Neuronal stem cell (in vitro differentiated cells): ENCODE data around the gene MANF.

ENCODE experiments used
- DNase-seq: peaks from one replicate; pipeline ENCODE4 v3.0.0-alpha.2; 2013; ENCODE audit warnings: low spot score
- H2AFZ ChIP-seq: one replicate; pipeline ENCODE4 v1.6.1; 2013; ENCODE audit warnings: mild to moderate bottlenecking, low read length, inconsistent platforms
- H2AK5ac ChIP-seq: 2 replicates; pipeline ENCODE4 v1.6.1; 2013; ENCODE audit warnings: low read depth, mild to moderate bottlenecking, inconsistent platforms, low read length, moderate library complexity, mixed read lengths
- H2BK120ac ChIP-seq: 2 replicates; pipeline ENCODE4 v1.6.1; 2013; ENCODE audit warnings: low read depth, mild to moderate bottlenecking, inconsistent platforms, low read length, moderate library complexity, mixed read lengths
- H2BK12ac ChIP-seq: one replicate; pipeline ENCODE4 v1.6.1; 2013; ENCODE audit warnings: low read length, inconsistent platforms
- H2BK15ac ChIP-seq: 2 replicates; pipeline ENCODE4 v1.6.1; 2013; ENCODE audit warnings: mild to moderate bottlenecking, low read length, inconsistent platforms, mixed read lengths
- H2BK5ac ChIP-seq: one replicate; pipeline ENCODE4 v1.6.1; 2013; ENCODE audit warnings: inconsistent platforms, mild to moderate bottlenecking, low read length, moderate library complexity
- H3K14ac ChIP-seq: one replicate; pipeline ENCODE4 v1.6.1; 2013; ENCODE audit warnings: low read length, inconsistent platforms
- H3K18ac ChIP-seq: 2 replicates; pipeline ENCODE4 v1.6.1; 2013; ENCODE audit warnings: low read length, inconsistent platforms
- H3K23ac ChIP-seq: 2 replicates; pipeline ENCODE4 v1.6.1; 2013; ENCODE audit warnings: low read depth, mild to moderate bottlenecking, mixed read lengths, low read length, inconsistent platforms; ENCODE audit not compliant: poor library complexity
- H3K27ac ChIP-seq: replicated peaks from 3 replicates; pipeline ENCODE4 v1.5.1; 2013; ENCODE audit warnings: low read length, inconsistent platforms
- H3K27me3 ChIP-seq, 3 experiments: 2 replicates each; pipeline ENCODE4 v1.6.1; 2013; ENCODE audit warnings: low read length in 3 of 3, mild to moderate bottlenecking in 2 of 3, inconsistent platforms in 1 of 3, low read depth in 1 of 3, mixed read lengths in 1 of 3, moderate library complexity in 1 of 3; ENCODE audit not compliant: control insufficient read depth in 3 of 3, insufficient read depth in 3 of 3
- H3K36me3 ChIP-seq, 2 donors: replicated peaks in 1 of 2; 2 replicates each; pipeline ENCODE4 v1.6.1; 2013; ENCODE audit warnings: low read length in 2 of 2; ENCODE audit not compliant: control insufficient read depth in 2 of 2, insufficient read depth in 2 of 2
- H3K4ac ChIP-seq: 2 replicates; pipeline ENCODE4 v1.6.1; 2013; ENCODE audit warnings: inconsistent platforms, mild to moderate bottlenecking, low read length, moderate library complexity
- H3K4me1 ChIP-seq, 2 donors: 1 replicate in 1 of 2; 2 replicates in 1 of 2; pipeline ENCODE4 v1.6.1; 2013; ENCODE audit warnings: low read length in 2 of 2, low read depth in 1 of 2; ENCODE audit not compliant: control insufficient read depth in 2 of 2, insufficient read depth in 1 of 2
- H3K4me2 ChIP-seq: one replicate; pipeline ENCODE4 v1.6.1; 2013; ENCODE audit warnings: mild to moderate bottlenecking, low read length, inconsistent platforms; ENCODE audit not compliant: insufficient read depth, poor library complexity, severe bottlenecking
- H3K4me3 ChIP-seq, 2 donors: 2 replicates each; pipeline ENCODE4 v1.5.1; 2013; ENCODE audit warnings: low read length in 2 of 2, mild to moderate bottlenecking in 2 of 2, inconsistent platforms in 1 of 2, moderate library complexity in 1 of 2
- H3K79me1 ChIP-seq: one replicate; pipeline ENCODE4 v1.6.1; 2013; ENCODE audit warnings: low read depth, mild to moderate bottlenecking, inconsistent platforms, low read length, moderate library complexity
- H3K9ac ChIP-seq: one replicate; pipeline ENCODE4 v1.6.1; 2013; ENCODE audit warnings: mild to moderate bottlenecking, low read depth, low read length, inconsistent platforms; ENCODE audit not compliant: poor library complexity
- H3K9me3 ChIP-seq, 2 donors: replicated peaks in 1 of 2; 2 replicates each; pipeline versions ENCODE3 to v1.6.1; 2013; ENCODE audit warnings: low read length in 2 of 2, mild to moderate bottlenecking in 2 of 2, inconsistent platforms in 1 of 2, low read depth in 1 of 2, mixed read lengths in 1 of 2, moderate library complexity in 1 of 2; ENCODE audit not compliant: control insufficient read depth in 2 of 2, insufficient read depth in 1 of 2
- H4K8ac ChIP-seq: one replicate; pipeline ENCODE4 v1.6.1; 2013; ENCODE audit warnings: low read depth, mild to moderate bottlenecking, inconsistent platforms, low read length, moderate library complexity
- H4K91ac ChIP-seq: one replicate; pipeline ENCODE4 v1.6.1; 2013; ENCODE audit warnings: low read length, low read depth, mild to moderate bottlenecking, inconsistent platforms; ENCODE audit not compliant: poor library complexity
- WGBS, 2 donors: extraction: QIAGEN DNeasy Blood & Tissue Kit; methylation state at CpG; one replicate each; pipeline ENCODE4 v1.1.7; 2013; ENCODE audit warnings: missing lambda C conversion rate in 2 of 2, mixed read lengths in 1 of 2; ENCODE audit not compliant: insufficient read length in 2 of 2, insufficient replicate concordance in 1 of 2; ENCODE audit errors: extremely low coverage in 2 of 2; 5-methylcytosine and 5-hydroxymethylcytosine counted together

Gene MANF

DNA sequence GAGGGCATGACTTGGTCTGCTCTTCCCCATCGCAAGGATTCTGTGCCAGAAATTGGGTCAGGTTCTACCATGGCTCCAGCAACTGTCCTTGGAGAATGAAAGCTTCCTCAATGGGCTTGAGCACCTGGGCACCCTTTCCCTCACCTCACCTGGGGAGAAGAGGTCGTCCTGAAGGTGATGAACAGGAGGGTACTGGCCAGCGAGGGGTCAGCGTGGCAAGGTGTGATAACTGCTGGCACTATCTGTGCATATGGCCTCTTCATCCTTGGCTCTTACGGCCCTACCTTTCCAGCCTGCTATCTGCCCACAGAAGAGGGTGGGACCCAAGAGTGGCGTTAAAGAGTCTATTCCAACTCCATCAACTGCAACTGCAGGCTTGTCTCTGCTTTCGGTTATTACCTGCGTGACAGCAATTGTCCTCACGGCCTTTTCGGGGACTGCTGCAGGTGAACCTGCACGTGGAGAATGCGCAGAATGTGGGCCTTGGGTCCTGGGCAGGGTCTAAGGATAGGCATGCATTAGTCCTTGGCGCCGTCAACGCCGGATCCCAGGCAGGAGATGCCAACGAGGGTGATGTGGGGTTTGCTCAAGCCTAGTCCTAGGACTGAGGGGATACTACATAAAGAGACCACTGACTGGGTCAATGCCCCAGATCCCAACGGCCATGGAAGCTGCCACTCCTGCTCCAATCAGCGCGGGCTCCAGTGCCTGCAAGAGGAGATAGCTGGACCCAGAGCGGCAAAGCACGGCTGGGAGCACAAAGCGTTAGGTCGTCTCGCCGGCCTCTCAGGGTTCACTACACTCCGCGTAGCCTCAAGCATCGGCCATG lies 5.4 kb downstream of the MANF start:
- no peak overlapping the region for H3K9ac ChIP-seq
- H2BK15ac ChIP-seq, result no peak overlapping the region
- peak overlapping the region; percentile 92 for H3K23ac ChIP-seq
- WGBS, 2 donors, result no CpG with 5 or more reads among the region's 29 CpGs
- no peak for DNase-seq
- H4K91ac ChIP-seq, result no peak overlapping the region
- H2BK12ac ChIP-seq, result peak overlapping the region; percentile 4
- H3K4me2 ChIP-seq, result no peak overlapping the region
- H3K79me1 ChIP-seq, result peaks cover 19% of the 10 kb centered on the region
- H4K8ac ChIP-seq, result peak overlapping the region; percentile 45
- H2BK5ac ChIP-seq, result no peak overlapping the region
- peak overlapping the region; percentile 86 for H3K18ac ChIP-seq
- H2AK5ac ChIP-seq, result peak overlapping the region; percentile 72
- H2AFZ ChIP-seq, result peak overlapping the region; percentile 90
- H3K4ac ChIP-seq, result no peak overlapping the region
- peaks cover 15 to 30% of the 10 kb centered on the region in 2 donors for H3K4me1 ChIP-seq
- H3K14ac ChIP-seq, result no peak overlapping the region
- peak overlapping the region; percentile 56 for H3K27ac ChIP-seq
- peak overlapping the region; percentile 13 to 67 for H3K4me3 ChIP-seq
- H3K27me3 ChIP-seq, result no peaks in the 10 kb centered on the region
- H2BK120ac ChIP-seq, result no peak overlapping the region
- peaks cover 15 to 25% of the 10 kb centered on the region in 2 donors for H3K9me3 ChIP-seq
- peaks cover 62 to 85% of the 10 kb centered on the region in 2 donors for H3K36me3 ChIP-seq

- no CpG with 5 or more reads among the region's 83 CpGs for WGBS, 2 donors
- peak within 1 kb of the TSS; percentile 70 for H3K4me2 ChIP-seq
- peak within 1 kb of the TSS; percentile 59 for H4K91ac ChIP-seq
- H4K8ac ChIP-seq, result peak within 1 kb of the TSS; percentile 78
- H3K23ac ChIP-seq, result peak within 1 kb of the TSS; percentile 92
- peak within 1 kb of the TSS; percentile 4 for H2BK12ac ChIP-seq
- H2BK5ac ChIP-seq, result peak within 1 kb of the TSS; percentile 58
- peak within 1 kb of the TSS; percentile 91 for H3K14ac ChIP-seq
- H3K4me3 ChIP-seq, result peak within 1 kb of the TSS; percentile 67 to 93
- no peak within 1 kb of the TSS for H2BK120ac ChIP-seq
- peaks cover 15 to 25% of the 10 kb centered on the region in 2 donors for H3K9me3 ChIP-seq
- H3K27me3 ChIP-seq, result no peaks in the 10 kb centered on the region
- peak within 1 kb of the TSS; percentile 90 for H2AFZ ChIP-seq
- peaks cover 15 to 28% of the 10 kb centered on the region in 2 donors for H3K4me1 ChIP-seq
- peak within 1 kb of the TSS; percentile 56 for H3K27ac ChIP-seq
- peak within 1 kb of the TSS; percentile 61 for H3K4ac ChIP-seq
- DNase-seq, result peak; percentile 95
- peak within 1 kb of the TSS; percentile 95 for H3K9ac ChIP-seq
- H2AK5ac ChIP-seq, result peak within 1 kb of the TSS; percentile 95
- H3K79me1 ChIP-seq, result peaks cover 19% of the 10 kb centered on the region
- H3K18ac ChIP-seq, result peak within 1 kb of the TSS; percentile 95
- peaks cover 67 to 90% of the 10 kb centered on the region in 2 donors for H3K36me3 ChIP-seq
- H2BK15ac ChIP-seq, result no peak within 1 kb of the TSS
Observed at GRCh38 chr3:51391075-51391565, 6.0 kb downstream of the MANF start, which contains the start of gene RBM15B. Gene RBM15B, plus strand, starts transcription at chr3:51391285. Its CDS starts 115 bp downstream, at chr3:51391400.

DNA sequence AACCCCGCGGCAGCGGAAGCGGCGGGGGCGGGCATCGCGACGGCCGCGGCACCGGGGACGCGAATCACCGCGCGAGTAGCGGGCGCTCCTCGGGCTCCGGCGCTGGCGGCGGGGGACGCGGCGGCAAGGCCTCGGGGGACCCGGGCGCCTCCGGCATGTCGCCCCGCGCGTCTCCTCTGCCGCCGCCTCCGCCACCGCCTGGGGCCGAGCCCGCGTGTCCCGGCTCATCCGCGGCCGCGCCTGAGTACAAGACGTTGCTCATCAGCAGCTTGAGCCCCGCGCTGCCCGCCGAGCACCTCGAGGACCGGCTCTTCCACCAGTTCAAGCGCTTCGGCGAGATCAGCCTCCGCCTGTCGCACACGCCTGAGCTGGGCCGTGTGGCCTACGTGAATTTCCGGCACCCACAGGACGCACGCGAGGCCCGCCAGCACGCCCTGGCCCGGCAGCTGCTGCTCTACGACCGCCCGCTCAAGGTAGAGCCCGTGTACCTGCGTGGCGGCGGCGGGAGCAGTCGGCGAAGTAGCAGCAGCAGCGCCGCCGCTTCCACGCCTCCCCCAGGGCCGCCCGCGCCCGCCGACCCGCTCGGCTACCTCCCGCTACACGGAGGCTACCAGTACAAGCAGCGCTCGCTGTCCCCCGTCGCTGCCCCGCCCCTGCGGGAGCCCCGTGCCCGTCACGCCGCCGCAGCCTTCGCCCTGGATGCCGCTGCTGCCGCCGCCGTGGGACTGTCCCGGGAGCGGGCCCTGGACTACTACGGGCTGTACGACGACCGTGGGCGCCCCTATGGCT lies 6.7 kb downstream of the MANF start:
- H3K14ac ChIP-seq, result peak overlapping the region; percentile 91
- H3K27ac ChIP-seq, result peak overlapping the region; percentile 42
- no peak for DNase-seq
- peak overlapping the region; percentile 95 for H3K18ac ChIP-seq
- H3K4me1 ChIP-seq, result peaks cover 9 to 22% of the 10 kb centered on the region in 2 donors
- H3K79me1 ChIP-seq, result peaks cover 19% of the 10 kb centered on the region
- H2BK15ac ChIP-seq, result no peak overlapping the region
- H3K9ac ChIP-seq, result peak overlapping the region; percentile 95
- H2AK5ac ChIP-seq, result peak overlapping the region; percentile 95
- peaks cover 15 to 25% of the 10 kb centered on the region in 2 donors for H3K9me3 ChIP-seq
- no peak overlapping the region for H2BK120ac ChIP-seq
- H3K23ac ChIP-seq, result peak overlapping the region; percentile 92
- H3K36me3 ChIP-seq, result peaks cover 71 to 90% of the 10 kb centered on the region in 2 donors
- peak overlapping the region; percentile 58 for H2BK5ac ChIP-seq
- H3K4me3 ChIP-seq, result peak overlapping the region; percentile 67 to 93
- peak overlapping the region; percentile 78 for H4K8ac ChIP-seq
- no peaks in the 10 kb centered on the region for H3K27me3 ChIP-seq
- no peak overlapping the region for H2BK12ac ChIP-seq
- peak overlapping the region; percentile 70 for H3K4me2 ChIP-seq
- peak overlapping the region; percentile 27 for H4K91ac ChIP-seq
- H3K4ac ChIP-seq, result peak overlapping the region; percentile 61
- H2AFZ ChIP-seq, result peak overlapping the region; percentile 69
- no CpG with 5 or more reads among the region's 115 CpGs for WGBS, 2 donors
